Stimulated activated CD4-positive, alpha-beta T cell treated with anti-CD3 and anti-CD28 coated beads, Interleukin-12 subunit alpha, Interleukin-12 subunit beta, amount 100 ng/mL, for 4 hours (primary cell): ENCODE data around the gene CHD9NB.

Experiments
- DNase-seq: peaks from one replicate; pipeline ENCODE4 v3.0.0-alpha.2; 2020

The CHD9NB gene

GRCh38 chr16:53052519-53053501 is at the start of gene CHD9NB:
CHD9NB (minus strand) TSS chr16:53052897; CDS start chr16:53044158, 8,739 bp downstream.
- DNase-seq, result no peak

GRCh38 chr16:53100889-53101288 is 48.2 kb upstream of the CHD9NB start:
- DNase-seq, result no peak

- DNase-seq, result no peak
Measured at GRCh38 chr16:53100131-53100748, 47.5 kb upstream of the CHD9NB start.

GRCh38 chr16:53099318-53100130 is 46.8 kb upstream of the CHD9NB start:
- DNase-seq, result peak; percentile 40

GRCh38 chr16:53098526-53099317 is 46.0 kb upstream of the CHD9NB start:
- DNase-seq, result peak; percentile 11

GRCh38 chr16:53097190-53097589 is 44.5 kb upstream of the CHD9NB start:
- DNase-seq, result no peak

GRCh38 chr16:53094013-53094630 is 41.4 kb upstream of the CHD9NB start:
- DNase-seq, result no peak

- no peak for DNase-seq
Measured at GRCh38 chr16:53093162-53093744, 40.6 kb upstream of the CHD9NB start.

GRCh38 chr16:53092284-53092683 is 39.6 kb upstream of the CHD9NB start:
- DNase-seq, result no peak

GRCh38 chr16:53091466-53092211 is 38.9 kb upstream of the CHD9NB start:
- no peak for DNase-seq

- no peak for DNase-seq
Measured at GRCh38 chr16:53090591-53091411, 38.1 kb upstream of the CHD9NB start.

GRCh38 chr16:53090286-53090590 is 37.5 kb upstream of the CHD9NB start:
- no peak for DNase-seq

GRCh38 chr16:53089434-53090285 is 37.0 kb upstream of the CHD9NB start:
- no peak for DNase-seq

- no peak for DNase-seq
Measured at GRCh38 chr16:53087101-53087500, 34.4 kb upstream of the CHD9NB start.

- DNase-seq, result no peak
Measured at GRCh38 chr16:53085931-53086421, 33.3 kb upstream of the CHD9NB start.

GRCh38 chr16:53085369-53085843 is 32.7 kb upstream of the CHD9NB start:
- no peak for DNase-seq

- no peak for DNase-seq
Measured at GRCh38 chr16:53084746-53085334, 32.1 kb upstream of the CHD9NB start.

- no peak for DNase-seq
Measured at GRCh38 chr16:53084141-53084541, 31.4 kb upstream of the CHD9NB start.
